ENCODE results near the gene NAGA.
"Not testable (repeated sequence)": the region's sequence is repeated elsewhere in the genome, so short reads cannot be mapped to it uniquely, and the experiment has no call there.

DNA sequence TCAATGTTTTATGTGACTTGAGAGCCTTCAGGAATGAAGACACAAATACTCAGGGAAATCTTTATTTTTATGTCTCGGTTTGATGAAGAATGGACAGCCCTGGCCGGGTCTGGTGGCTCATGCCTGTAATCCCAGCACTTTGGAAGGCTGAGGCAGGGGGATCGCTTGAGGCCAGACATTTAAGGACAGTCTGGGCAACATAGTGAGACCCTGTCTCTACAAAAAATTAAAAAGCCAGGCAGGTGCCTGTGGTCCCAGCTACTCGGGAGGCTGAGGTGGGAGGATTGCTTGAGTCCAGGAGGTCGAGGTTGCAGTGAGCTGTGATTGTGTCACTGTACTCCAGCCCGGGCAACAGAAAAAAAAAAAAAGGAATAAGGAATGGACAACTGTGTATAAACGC is 896 bp upstream of the NAGA start:
- TF ChIP-seq, protein P1, sequence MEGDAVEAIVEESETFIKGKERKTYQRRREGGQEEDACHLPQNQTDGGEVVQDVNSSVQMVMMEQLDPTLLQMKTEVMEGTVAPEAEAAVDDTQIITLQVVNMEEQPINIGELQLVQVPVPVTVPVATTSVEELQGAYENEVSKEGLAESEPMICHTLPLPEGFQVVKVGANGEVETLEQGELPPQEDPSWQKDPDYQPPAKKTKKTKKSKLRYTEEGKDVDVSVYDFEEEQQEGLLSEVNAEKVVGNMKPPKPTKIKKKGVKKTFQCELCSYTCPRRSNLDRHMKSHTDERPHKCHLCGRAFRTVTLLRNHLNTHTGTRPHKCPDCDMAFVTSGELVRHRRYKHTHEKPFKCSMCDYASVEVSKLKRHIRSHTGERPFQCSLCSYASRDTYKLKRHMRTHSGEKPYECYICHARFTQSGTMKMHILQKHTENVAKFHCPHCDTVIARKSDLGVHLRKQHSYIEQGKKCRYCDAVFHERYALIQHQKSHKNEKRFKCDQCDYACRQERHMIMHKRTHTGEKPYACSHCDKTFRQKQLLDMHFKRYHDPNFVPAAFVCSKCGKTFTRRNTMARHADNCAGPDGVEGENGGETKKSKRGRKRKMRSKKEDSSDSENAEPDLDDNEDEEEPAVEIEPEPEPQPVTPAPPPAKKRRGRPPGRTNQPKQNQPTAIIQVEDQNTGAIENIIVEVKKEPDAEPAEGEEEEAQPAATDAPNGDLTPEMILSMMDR (IDR thresholded peaks at IDR 0.05; ENCODE audit: low read depth, low read length), result not testable (repeated sequence)
- not testable (repeated sequence) for TF ChIP-seq EZH2phosphoT487 (IDR thresholded peaks at IDR 0.05; ENCODE audit: low read depth)

Data from OCI-LY3 (cell line).